IMR-90 (cell line): Measurements from ENCODE around the gene KRT38. TPM values are rescaled to one million over a fixed set of nuclear protein-coding genes. Genes with fewer than 3 reads are reported as not detected.

Experiments
- ATAC-seq: fragments of 200-7000 bp; cut with Tn5 transposase; 2 replicates; pipeline ENCODE4 v1.9.1; 2020; ENCODE audit warnings: low read depth, mild to moderate bottlenecking, moderate library complexity
- BruUV-seq: library from RNA; stranded (reverse); fragments of 400-500 nt; replicated peaks from 2 replicates; lab custom pipeline; 2021; lab: Mats Ljungman, UMichigan
- CTCF ChIA-PET: fragments of 300-600 bp; formaldehyde crosslinking; extraction: SDS; loops from one replicate; lab custom pipeline; 2021; ENCODE audit warnings: antibody characterized with exemption; lab: Yijun Ruan, JAX
- POLR2A ChIA-PET: fragments of 300-600 bp; sonication (Branson Sonifier 250); formaldehyde crosslinking; loops from one replicate; lab custom pipeline; 2022; ENCODE audit warnings: antibody characterized with exemption; ENCODE audit not compliant: unreplicated experiment; lab: Charles Lee
- DNase-seq: peaks from one replicate; pipeline ENCODE4 v3.0.0; 2013
- H2AFZ ChIP-seq: replicated peaks from 2 replicates; pipeline ENCODE3; 2013; ENCODE audit warnings: low read length, mild to moderate bottlenecking; ENCODE audit not compliant: poor library complexity
- H2AK5ac ChIP-seq: 2 replicates; pipeline ENCODE4 v1.6.1; 2013; ENCODE audit warnings: low read depth, low read length, inconsistent platforms
- H2AK9ac ChIP-seq: replicated peaks from 2 replicates; pipeline ENCODE3; 2013; ENCODE audit warnings: mild to moderate bottlenecking, low read depth, low read length, moderate library complexity; ENCODE audit not compliant: poor library complexity
- H2BK120ac ChIP-seq: 2 replicates; pipeline ENCODE4 v1.6.1; 2013; ENCODE audit warnings: low read depth, low read length, inconsistent platforms
- H2BK15ac ChIP-seq: 3 replicates; pipeline ENCODE4 v1.6.1; 2013; ENCODE audit warnings: low read depth, low read length, inconsistent platforms
- H2BK20ac ChIP-seq: 2 replicates; pipeline ENCODE4 v1.6.1; 2013; ENCODE audit warnings: low read depth, mild to moderate bottlenecking, inconsistent platforms, low read length, moderate library complexity
- H2BK5ac ChIP-seq: 2 replicates; pipeline ENCODE4 v1.6.1; 2013; ENCODE audit warnings: mild to moderate bottlenecking, low read depth, low read length, inconsistent platforms; ENCODE audit not compliant: poor library complexity, severe bottlenecking
- H3K14ac ChIP-seq: replicated peaks from 2 replicates; pipeline ENCODE4 v1.6.1; 2013; ENCODE audit warnings: low read depth, low read length, inconsistent platforms
- H3K18ac ChIP-seq: 2 replicates; pipeline ENCODE4 v1.6.1; 2013; ENCODE audit warnings: low read depth, low read length, control low read depth
- H3K23ac ChIP-seq: 2 replicates; pipeline ENCODE4 v1.6.1; 2013; ENCODE audit warnings: low read depth, low read length, inconsistent platforms
- H3K27ac ChIP-seq: 2 replicates; pipeline ENCODE4 v1.5.1; 2013; ENCODE audit warnings: mild to moderate bottlenecking, control low read depth, low read length; ENCODE audit not compliant: insufficient read depth
- H3K27me3 ChIP-seq: 2 replicates; pipeline ENCODE4 v1.6.1; 2013; ENCODE audit warnings: low read length; ENCODE audit not compliant: control insufficient read depth, insufficient read depth
- H3K36me3 ChIP-seq: 2 replicates; pipeline ENCODE4 v1.6.1; 2013; ENCODE audit warnings: low read length, mixed read lengths; ENCODE audit not compliant: control insufficient read depth, insufficient read depth
- H3K4ac ChIP-seq: 2 replicates; pipeline ENCODE4 v1.6.1; 2013; ENCODE audit warnings: low read depth, low read length, inconsistent platforms
- H3K4me1 ChIP-seq: 2 replicates; pipeline ENCODE4 v1.6.1; 2013; ENCODE audit warnings: low read length, mixed read lengths; ENCODE audit not compliant: control insufficient read depth, insufficient read depth
- H3K4me2 ChIP-seq: 2 replicates; pipeline ENCODE4 v1.6.1; 2013; ENCODE audit warnings: low read depth, mild to moderate bottlenecking, control low read depth, low read length, moderate library complexity
- H3K4me3 ChIP-seq: 2 replicates; pipeline ENCODE4 v1.5.1; 2013; ENCODE audit warnings: low read depth, mild to moderate bottlenecking, control low read depth, low read length, moderate library complexity; ENCODE audit not compliant: insufficient read depth
- H3K56ac ChIP-seq: 2 replicates; pipeline ENCODE4 v1.6.1; 2013; ENCODE audit warnings: low read length, inconsistent platforms; ENCODE audit not compliant: insufficient read depth; ENCODE audit errors: extremely low read depth
- H3K79me1 ChIP-seq, 2 experiments: 2 replicates each; pipeline ENCODE4 v1.6.1; 2013; ENCODE audit warnings: low read length in 2 of 2, inconsistent platforms in 1 of 2, low read depth in 1 of 2
- H3K9ac ChIP-seq: 2 replicates; pipeline ENCODE4 v1.6.1; 2013; ENCODE audit warnings: low read depth, low read length, control low read depth
- H3K9me1 ChIP-seq: 2 replicates; pipeline ENCODE4 v1.6.1; 2013; ENCODE audit warnings: low read length, inconsistent platforms; ENCODE audit not compliant: insufficient read depth
- H3K9me3 ChIP-seq: 2 replicates; pipeline ENCODE4 v1.6.1; 2013; ENCODE audit warnings: low read length; ENCODE audit not compliant: control insufficient read depth, insufficient read depth
- H4K20me1 ChIP-seq: 2 replicates; pipeline ENCODE4 v1.6.1; 2013; ENCODE audit warnings: low read length, inconsistent platforms; ENCODE audit not compliant: insufficient read depth
- H4K5ac ChIP-seq: 2 replicates; pipeline ENCODE4 v1.6.1; 2013; ENCODE audit warnings: mild to moderate bottlenecking, low read depth, low read length, control low read depth
- H4K8ac ChIP-seq, 2 experiments: 2 replicates each; pipeline ENCODE4 v1.6.1; 2013; ENCODE audit warnings: low read depth in 2 of 2, low read length in 2 of 2, control low read depth in 1 of 2, inconsistent platforms in 1 of 2
- H4K91ac ChIP-seq: 2 replicates; pipeline ENCODE4 v1.6.1; 2013; ENCODE audit warnings: low read depth, low read length, inconsistent platforms; ENCODE audit not compliant: insufficient read depth
- BHLHE40 ChIP-seq: fragments of 150-350 bp; IDR thresholded peaks from 2 replicates; pipeline ENCODE4 v1.6.1; 2016; ENCODE audit warnings: mild to moderate bottlenecking, low read depth, low read length
- CHD1 ChIP-seq: IDR thresholded peaks from 2 replicates; pipeline ENCODE4 v1.6.1; 2012; ENCODE audit warnings: low read depth, low read length, improper control_type of control experiment
- CTCF ChIP-seq: conservative IDR thresholded peaks from 2 replicates; pipeline ENCODE4 v1.5.1; 2012; ENCODE audit warnings: mild to moderate bottlenecking, low read depth, low read length, improper control_type of control experiment
- ELK1 ChIP-seq: fragments of 150-350 bp; IDR thresholded peaks from 2 replicates; pipeline ENCODE4 v1.6.1; 2016; ENCODE audit warnings: low read depth, mild to moderate bottlenecking, low read length, moderate library complexity, borderline replicate concordance
- FOS ChIP-seq: fragments of 150-350 bp; IDR thresholded peaks from 2 replicates; pipeline ENCODE4 v1.6.1; 2016; ENCODE audit warnings: low read depth, low read length
- MAFK ChIP-seq: IDR thresholded peaks from 2 replicates; pipeline ENCODE4 v1.6.1; 2012; ENCODE audit warnings: low read depth, low read length, improper control_type of control experiment
- MAZ ChIP-seq: IDR thresholded peaks from 2 replicates; pipeline ENCODE4 v1.6.1; 2012; ENCODE audit warnings: low read depth, mild to moderate bottlenecking, low read length, improper control_type of control experiment, moderate library complexity, borderline replicate concordance
- MXI1 ChIP-seq: IDR thresholded peaks from 2 replicates; pipeline ENCODE4 v1.6.1; 2012; ENCODE audit warnings: low read depth, mild to moderate bottlenecking, low read length, moderate library complexity, borderline replicate concordance
- NFE2L2 ChIP-seq: fragments of 150-350 bp; IDR thresholded peaks from 2 replicates; pipeline ENCODE4 v1.6.1; 2016; ENCODE audit warnings: low read depth, mild to moderate bottlenecking, low read length
- POLR2A ChIP-seq: IDR thresholded peaks from 2 replicates; pipeline ENCODE4 v1.6.1; 2012; ENCODE audit warnings: mild to moderate bottlenecking, low read depth, low read length
- RAD21 ChIP-seq: IDR thresholded peaks from 2 replicates; pipeline ENCODE4 v1.6.1; 2012; ENCODE audit warnings: low read length, improper control_type of control experiment
- RCOR1 ChIP-seq: IDR thresholded peaks from 2 replicates; pipeline ENCODE4 v1.6.1; 2012; ENCODE audit warnings: mild to moderate bottlenecking, low read length, improper control_type of control experiment; ENCODE audit not compliant: insufficient replicate concordance
- RFX5 ChIP-seq: IDR thresholded peaks from 2 replicates; pipeline ENCODE4 v1.8.0; 2012; ENCODE audit warnings: low read depth, mild to moderate bottlenecking, low read length, moderate library complexity
- SMC3 ChIP-seq: fragments of 150-350 bp; IDR thresholded peaks from 2 replicates; pipeline ENCODE4 v1.6.1; 2016; ENCODE audit warnings: low read depth, mild to moderate bottlenecking, antibody characterized with exemption, low read length, moderate library complexity
- USF2 ChIP-seq: fragments of 150-350 bp; IDR thresholded peaks from 2 replicates; pipeline ENCODE4 v1.6.1; 2017; ENCODE audit warnings: mild to moderate bottlenecking, antibody characterized with exemption, low read length, low read depth
- WGBS, 2 experiments: methylation state at CpG; one replicate each; pipeline versions ENCODE4 v1.1.5 to v1.1.7; 2013; ENCODE audit warnings: missing lambda C conversion rate in 2 of 2; ENCODE audit not compliant: insufficient read length in 1 of 2; ENCODE audit errors: extremely low coverage in 2 of 2; 5-methylcytosine and 5-hydroxymethylcytosine counted together
- dilution Hi-C: fragments of 300-500 bp; cut with HindIII; formaldehyde crosslinking; loops from one replicate; pipeline ENCODE4 v1.14.3; 2018; ENCODE audit warnings: low sequenced_read_pairs; ENCODE audit not compliant: unreplicated experiment
- in situ Hi-C: fragments of 300-500 bp; cut with MboI; formaldehyde crosslinking; loops from 3 replicates; pipeline ENCODE4 v1.14.3; 2019; ENCODE audit warnings: low sequenced_read_pairs, inconsistent platforms, mixed read lengths
- intact Hi-C: fragments of 100-400 bp; cut with micrococcal nuclease; formaldehyde crosslinking; loops from 2 replicates; pipeline ENCODE4 v1.10.0; 2022
- polyA plus RNA-seq, 3 experiments: library from polyadenylated mRNA; depleted of rRNA; stranded (reverse); fragments of >200 nt; gene quantifications; 2 replicates each; pipeline ENCODE4 v1.2.3, GENCODE V29; 2012; ENCODE audit warnings: low replicate concordance in 1 of 3
- total RNA-seq: library from RNA; depleted of rRNA; stranded (reverse); fragments of >200 nt; gene quantifications from 2 replicates; pipeline ENCODE4 v1.2.3, GENCODE V29; 2012

The KRT38 gene
- total and polyA plus RNA-seq, 2 of the 4 experiments (the other 2 are of a cell fraction), result 0.09 TPM; not detected in 1

- H3K4me2 ChIP-seq, result peak overlapping the region; percentile 31; the same call in 1 of the 2 replicates
- no peaks in the 10 kb centered on the region for H4K20me1 ChIP-seq
- in situ Hi-C loops (no loop called here), dilution Hi-C loops (no loop called here), intact Hi-C loops (no loop called here)
- H3K23ac ChIP-seq, result peak overlapping the region; percentile 84; the same call in 1 of the 2 replicates
- peak overlapping the region; percentile 93 for H3K4ac ChIP-seq
- H3K27ac ChIP-seq, result peak overlapping the region; percentile 31; the same call in 1 of the 2 replicates
- peak overlapping the region; percentile 88 for H4K91ac ChIP-seq
- H2AK9ac ChIP-seq, result peak overlapping the region; percentile 18
- peak; percentile 15; the same call in 1 of the 2 replicates for ATAC-seq
- WGBS, 2 experiments, result no CpG with 5 or more reads among the region's 4 CpGs
- peak overlapping the region; percentile 90 for H2BK120ac ChIP-seq
- H2AFZ ChIP-seq, result no peak overlapping the region
- H2AK5ac ChIP-seq, result peak overlapping the region; percentile 76
- peak overlapping the region; percentile 22 to 91 for H4K8ac ChIP-seq
- peak overlapping the region; percentile 94; the same call in 1 of the 2 replicates for H4K5ac ChIP-seq
- peak overlapping the region; percentile 78; the same call in 1 of the 2 replicates for H3K18ac ChIP-seq
- peaks cover 24% of the 10 kb centered on the region for H3K4me1 ChIP-seq
- H3K36me3 ChIP-seq, result no peaks in the 10 kb centered on the region
- ChIA-PET CTCF (interaction anchor here (0.6 to 1.8 kb wide), 5 partner anchors 12 to 494 kb away, joined by 3 to 9 read pairs (median 3); no protein-coding TSS in a partner anchor), POLR2A (no interaction called here)
- peak overlapping the region; percentile 88 for H3K14ac ChIP-seq
- no peak for DNase-seq
- H3K9ac ChIP-seq, result no peak overlapping the region
- H3K9me1 ChIP-seq, result peaks cover 26% of the 10 kb centered on the region
- no TSS peak for BruUV-seq
- H2BK15ac ChIP-seq, result peak overlapping the region; percentile 35
- peak overlapping the region; percentile 93 for H2BK5ac ChIP-seq
- H2BK20ac ChIP-seq, result peak overlapping the region; percentile 94
- H3K56ac ChIP-seq, result no peak overlapping the region
- no peaks in the 10 kb centered on the region for H3K9me3 ChIP-seq
- H3K27me3 ChIP-seq, result no peaks in the 10 kb centered on the region
- H3K79me1 ChIP-seq, result no peaks in the 10 kb centered on the region; a peak in 1 of 4 replicates
- H3K4me3 ChIP-seq, result no peak overlapping the region
- TF ChIP-seq FOS (no peak), NFE2L2 (no peak), RAD21 (no peak), ELK1 (no peak), BHLHE40 (no peak), MAZ (no peak), RCOR1 (no peak), MAFK (no peak), SMC3 (no peak), CHD1 (no peak), CTCF (no peak), MXI1 (no peak), USF2 (no peak), RFX5 (no peak), POLR2A (no peak)
These were observed 37.3 kb downstream of the KRT38 start for GRCh38 chr17:41403404-41404023.
